Cardiac muscle cell (in vitro differentiated cells and primary cell): ENCODE measurements around the gene SEC14L3. TPM values are rescaled to one million over a fixed set of nuclear protein-coding genes. Genes with fewer than 3 reads are reported as not detected.

Experiments used
- DNase-seq, 2 donors: peaks; one replicate each; pipeline versions ENCODE4 v3.0.0 to v3.0.0-alpha.2; 2010 to 2017; ENCODE audit warnings: low read depth in 1 of 2, low spot score in 1 of 2
- H3K27ac ChIP-seq: fragments of 200-600 bp; sonication (generic); 2 replicates; pipeline ENCODE4 v1.5.1; 2016
- H3K27me3 ChIP-seq: fragments of 200-600 bp; sonication (generic); 2 replicates; pipeline ENCODE4 v1.6.0; 2016; ENCODE audit warnings: control low read depth
- H3K36me3 ChIP-seq: fragments of 200-600 bp; sonication (generic); 2 replicates; pipeline ENCODE4 v1.5.1; 2016; ENCODE audit warnings: control low read depth
- H3K4me1 ChIP-seq: fragments of 200-600 bp; sonication (generic); 2 replicates; pipeline ENCODE4 v1.8.1; 2017; ENCODE audit warnings: low read depth, mild to moderate bottlenecking, mixed run types
- H3K4me3 ChIP-seq: fragments of 200-600 bp; sonication (generic); 2 replicates; pipeline ENCODE4 v1.5.1; 2016; ENCODE audit warnings: mild to moderate bottlenecking
- H3K9me3 ChIP-seq: fragments of 200-600 bp; sonication (generic); 2 replicates; pipeline ENCODE4 v1.5.1; 2017; ENCODE audit warnings: low read depth, mild to moderate bottlenecking, control low read depth
- polyA plus RNA-seq: library from polyadenylated mRNA; unstranded; fragments of >200 nt; fragmentation: Nextera tagmentation; extraction: Ambion mirVana; gene quantifications from 2 replicates; pipeline ENCODE4 v1.2.1, GENCODE V29; 2016
- total RNA-seq: library from RNA; depleted of rRNA; stranded (reverse); fragments of >200 nt; gene quantifications from 2 replicates; pipeline ENCODE4 v1.2.3, GENCODE V29; 2016
- TF ChIP-seq, protein P1 (sequence below): IDR thresholded peaks from 2 replicates; pipeline ENCODE4 v1.5.1; 2012; ENCODE audit warnings: low read depth, mild to moderate bottlenecking, low read length

SEC14L3 gene
- total and polyA plus RNA-seq, 2 experiments from 2014 or later, result not detected

DNA sequence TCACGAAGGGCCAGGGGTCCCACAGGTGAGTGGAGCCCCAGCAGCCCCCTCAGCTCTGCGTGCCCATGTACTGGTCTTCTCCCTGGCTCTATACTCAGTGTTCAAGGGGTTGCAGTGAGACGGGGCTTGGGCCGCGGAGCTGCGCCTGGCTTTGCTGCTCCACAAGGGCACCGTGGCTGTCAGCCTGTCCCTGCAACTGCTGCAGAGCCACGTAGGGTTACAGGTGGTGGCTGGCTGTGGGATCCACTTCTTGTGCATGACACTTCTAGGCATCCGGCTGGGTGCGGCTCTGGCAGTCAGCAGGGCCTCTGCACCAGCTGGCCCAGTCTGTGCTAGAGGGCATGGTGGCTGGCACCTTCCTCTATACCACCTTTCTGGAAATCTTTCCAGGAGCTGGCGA is 32.0 kb downstream of the SEC14L3 start:
- no peak for DNase-seq
- H3K36me3 ChIP-seq, result no peaks in the 10 kb centered on the region
- no peak overlapping the region for H3K4me3 ChIP-seq
- TF ChIP-seq, protein P1, sequence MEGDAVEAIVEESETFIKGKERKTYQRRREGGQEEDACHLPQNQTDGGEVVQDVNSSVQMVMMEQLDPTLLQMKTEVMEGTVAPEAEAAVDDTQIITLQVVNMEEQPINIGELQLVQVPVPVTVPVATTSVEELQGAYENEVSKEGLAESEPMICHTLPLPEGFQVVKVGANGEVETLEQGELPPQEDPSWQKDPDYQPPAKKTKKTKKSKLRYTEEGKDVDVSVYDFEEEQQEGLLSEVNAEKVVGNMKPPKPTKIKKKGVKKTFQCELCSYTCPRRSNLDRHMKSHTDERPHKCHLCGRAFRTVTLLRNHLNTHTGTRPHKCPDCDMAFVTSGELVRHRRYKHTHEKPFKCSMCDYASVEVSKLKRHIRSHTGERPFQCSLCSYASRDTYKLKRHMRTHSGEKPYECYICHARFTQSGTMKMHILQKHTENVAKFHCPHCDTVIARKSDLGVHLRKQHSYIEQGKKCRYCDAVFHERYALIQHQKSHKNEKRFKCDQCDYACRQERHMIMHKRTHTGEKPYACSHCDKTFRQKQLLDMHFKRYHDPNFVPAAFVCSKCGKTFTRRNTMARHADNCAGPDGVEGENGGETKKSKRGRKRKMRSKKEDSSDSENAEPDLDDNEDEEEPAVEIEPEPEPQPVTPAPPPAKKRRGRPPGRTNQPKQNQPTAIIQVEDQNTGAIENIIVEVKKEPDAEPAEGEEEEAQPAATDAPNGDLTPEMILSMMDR, result no peak
- no peaks in the 10 kb centered on the region for H3K9me3 ChIP-seq
- no peak overlapping the region for H3K27ac ChIP-seq
- H3K27me3 ChIP-seq, result no peaks in the 10 kb centered on the region
- H3K4me1 ChIP-seq, result no peaks in the 10 kb centered on the region

DNA sequence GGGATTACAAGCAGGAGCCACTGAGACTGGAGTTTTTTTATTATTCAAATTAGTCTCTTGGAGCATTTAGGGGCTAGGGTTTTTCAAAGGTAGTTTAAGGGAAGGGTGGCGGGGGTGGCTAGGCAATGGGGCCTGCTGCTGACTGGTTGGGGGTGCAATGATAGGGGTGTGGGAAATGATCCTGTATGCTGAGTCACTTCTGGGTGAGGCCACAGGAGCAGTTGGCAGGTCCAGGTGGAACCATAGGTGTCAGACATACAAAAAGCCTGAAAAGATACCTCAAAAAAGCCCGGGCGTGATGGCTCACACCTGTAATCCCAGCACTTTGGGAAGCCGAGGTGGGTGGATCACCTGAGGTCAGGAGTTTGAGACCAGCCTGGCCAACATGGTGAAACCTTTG is 32.6 kb downstream of the SEC14L3 start:
- no peak for DNase-seq
- TF ChIP-seq, protein P1, result no peak
- H3K4me1 ChIP-seq, result no peaks in the 10 kb centered on the region
- no peaks in the 10 kb centered on the region for H3K36me3 ChIP-seq
- no peak overlapping the region for H3K27ac ChIP-seq
- H3K27me3 ChIP-seq, result no peaks in the 10 kb centered on the region
- no peak overlapping the region for H3K4me3 ChIP-seq
- no peaks in the 10 kb centered on the region for H3K9me3 ChIP-seq

DNA sequence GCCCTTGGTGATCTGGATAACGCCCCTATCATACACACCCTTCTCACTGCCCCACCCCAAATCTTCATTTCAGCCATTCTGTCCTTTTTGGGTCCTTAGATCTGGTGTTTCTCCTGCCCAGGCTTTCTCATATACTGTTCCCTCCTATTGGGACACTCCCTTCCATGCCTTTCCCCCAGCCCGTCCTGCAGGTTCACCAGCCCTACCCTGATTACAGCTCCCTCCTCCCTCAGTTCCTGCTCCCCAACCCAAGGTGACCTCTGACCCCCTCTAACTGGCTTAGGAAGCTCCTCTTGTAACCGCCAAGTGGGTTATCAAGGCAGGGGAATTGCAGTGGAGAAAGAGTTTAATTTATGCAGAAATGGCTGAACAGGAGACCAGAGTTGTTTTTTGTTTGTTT is 33.3 kb downstream of the SEC14L3 start:
- Histone ChIP-seq H3K9me3 (no peaks in the 10 kb centered on the region), H3K36me3 (no peaks in the 10 kb centered on the region), H3K27ac (no peak overlapping the region), H3K4me1 (no peaks in the 10 kb centered on the region), H3K4me3 (no peak overlapping the region), H3K27me3 (no peaks in the 10 kb centered on the region)
- TF ChIP-seq, protein P1, result no peak
- DNase-seq, result no peak

DNA sequence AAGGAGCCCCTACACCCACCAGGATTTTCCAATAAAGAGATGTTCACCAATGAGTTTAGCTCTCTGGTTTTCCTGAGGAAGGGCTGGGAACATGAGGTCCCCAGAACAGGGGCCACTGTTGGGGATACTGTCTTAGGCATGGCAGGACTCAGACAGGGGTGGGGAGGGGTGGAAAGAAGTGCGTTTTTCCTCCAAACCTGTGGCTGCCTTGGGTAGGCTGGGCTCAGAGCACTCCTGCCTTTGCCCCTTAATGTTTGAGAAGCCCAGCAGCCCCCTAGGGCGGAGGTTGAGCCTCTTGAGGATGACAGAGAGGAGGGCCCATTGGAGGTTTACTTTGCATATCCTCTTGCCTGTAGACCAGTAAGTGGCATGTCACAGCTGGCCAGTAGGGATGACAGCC is 35.6 kb downstream of the SEC14L3 start:
- no peaks in the 10 kb centered on the region for H3K36me3 ChIP-seq
- no peak for DNase-seq
- H3K27ac ChIP-seq, result no peak overlapping the region
- TF ChIP-seq, protein P1, result no peak
- no peak overlapping the region for H3K4me3 ChIP-seq
- H3K4me1 ChIP-seq, result no peaks in the 10 kb centered on the region
- H3K27me3 ChIP-seq, result no peaks in the 10 kb centered on the region
- no peaks in the 10 kb centered on the region for H3K9me3 ChIP-seq

DNA sequence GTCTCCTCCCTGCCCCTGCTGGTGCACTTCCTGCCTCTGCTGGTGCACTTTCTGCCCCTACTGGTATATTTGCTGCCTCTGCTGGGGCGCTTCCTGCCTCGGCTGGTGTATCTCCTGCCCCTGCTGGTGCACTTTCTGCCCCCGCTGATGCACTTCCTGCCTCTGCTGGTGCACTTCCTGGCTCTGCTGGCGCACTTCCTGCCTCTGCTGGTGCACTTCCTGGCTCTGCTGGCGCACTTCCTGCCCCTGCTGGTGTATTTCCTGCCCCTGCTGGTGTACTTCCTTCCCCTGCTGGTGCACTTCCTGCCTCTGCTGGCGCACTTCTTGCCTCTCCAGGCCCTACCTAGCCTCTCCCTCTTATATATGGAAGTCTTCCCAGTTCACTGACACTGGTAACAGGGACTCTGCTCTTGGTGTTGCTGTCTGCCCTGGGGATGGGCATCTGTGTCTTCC is 36.1 kb downstream of the SEC14L3 start:
- Histone ChIP-seq H3K9me3 (no peaks in the 10 kb centered on the region), H3K27me3 (no peaks in the 10 kb centered on the region), H3K27ac (no peak overlapping the region), H3K36me3 (no peaks in the 10 kb centered on the region), H3K4me1 (no peaks in the 10 kb centered on the region), H3K4me3 (no peak overlapping the region)
- TF ChIP-seq, protein P1, result no peak
- no peak for DNase-seq

DNA sequence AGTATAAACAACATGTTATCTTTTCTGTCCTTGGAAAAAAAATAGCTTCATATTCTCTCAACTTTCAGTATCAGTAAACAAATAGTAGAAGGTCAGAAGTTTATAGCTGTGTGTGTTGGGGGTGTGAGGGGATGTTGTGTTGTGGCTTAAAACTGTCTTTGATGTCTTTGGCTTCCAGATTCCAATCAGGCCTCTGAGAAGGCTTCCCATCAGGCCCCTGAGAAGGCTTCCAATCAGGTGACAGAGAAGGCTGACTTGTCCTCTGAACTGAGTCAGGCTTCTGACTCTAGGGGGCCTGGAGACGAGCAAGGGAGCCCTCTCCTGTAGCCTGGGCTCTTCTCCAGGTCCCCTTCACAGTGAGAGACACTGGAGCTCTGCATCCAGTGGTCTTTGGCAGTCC is 37.0 kb downstream of the SEC14L3 start:
- Histone ChIP-seq H3K4me3 (no peak overlapping the region), H3K27ac (no peak overlapping the region), H3K36me3 (no peaks in the 10 kb centered on the region), H3K9me3 (no peaks in the 10 kb centered on the region), H3K4me1 (no peaks in the 10 kb centered on the region), H3K27me3 (no peaks in the 10 kb centered on the region)
- DNase-seq, result no peak
- TF ChIP-seq, protein P1, result no peak
